Measurements from ENCODE around the gene RNF166.

Gene RNF166

DNA sequence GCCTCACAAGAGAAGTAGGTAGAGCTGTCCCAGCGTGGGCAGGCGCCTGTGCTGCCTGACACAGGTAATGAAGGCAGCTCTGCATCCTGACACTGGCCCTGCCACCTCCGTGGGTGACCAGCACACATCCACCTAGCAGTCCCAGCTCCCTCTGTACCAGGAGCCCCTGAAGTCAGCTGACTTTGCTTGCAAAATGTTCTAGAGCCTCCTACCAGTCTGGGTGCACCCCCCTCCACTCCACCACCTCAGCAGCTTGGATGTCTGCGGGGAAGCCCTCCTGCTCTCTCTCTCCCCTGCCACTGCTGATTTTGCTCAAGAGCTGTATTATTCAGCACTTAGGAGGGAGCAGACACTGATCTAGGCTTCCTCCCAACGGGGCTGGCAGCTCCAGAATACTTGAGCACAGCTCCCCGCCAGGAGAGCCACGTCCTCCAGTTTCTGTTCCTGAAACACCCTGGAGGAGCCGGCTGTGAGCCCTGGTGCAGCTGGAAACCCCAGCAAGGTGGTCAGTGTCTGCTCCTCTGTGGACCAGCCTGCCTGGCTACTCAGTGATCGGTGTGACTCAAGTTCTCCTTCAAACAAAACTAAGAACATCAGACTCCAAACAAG is 1.0 kb downstream of the RNF166 start:
- peak overlapping the region; percentile 89 for H3K4me3 Mint-ChIP-seq
- H3K4me1 Mint-ChIP-seq = peaks cover 52% of the 10 kb centered on the region
- H3K9me3 Mint-ChIP-seq = no peaks in the 10 kb centered on the region
- H3K27me3 Mint-ChIP-seq = no peaks in the 10 kb centered on the region
- H3K36me3 Mint-ChIP-seq = no peaks in the 10 kb centered on the region
- H3K27ac Mint-ChIP-seq = peak overlapping the region; percentile 75

- H3K4me1 Mint-ChIP-seq = peaks cover 56% of the 10 kb centered on the region
- no peaks in the 10 kb centered on the region for H3K27me3 Mint-ChIP-seq
- no peaks in the 10 kb centered on the region for H3K9me3 Mint-ChIP-seq
- H3K27ac Mint-ChIP-seq = peak overlapping the region; percentile 92
- H3K36me3 Mint-ChIP-seq = no peaks in the 10 kb centered on the region
- peak overlapping the region; percentile 89 for H3K4me3 Mint-ChIP-seq
Observed at GRCh38 chr16:88703486-88704309, 2.5 kb downstream of the RNF166 start.

DNA sequence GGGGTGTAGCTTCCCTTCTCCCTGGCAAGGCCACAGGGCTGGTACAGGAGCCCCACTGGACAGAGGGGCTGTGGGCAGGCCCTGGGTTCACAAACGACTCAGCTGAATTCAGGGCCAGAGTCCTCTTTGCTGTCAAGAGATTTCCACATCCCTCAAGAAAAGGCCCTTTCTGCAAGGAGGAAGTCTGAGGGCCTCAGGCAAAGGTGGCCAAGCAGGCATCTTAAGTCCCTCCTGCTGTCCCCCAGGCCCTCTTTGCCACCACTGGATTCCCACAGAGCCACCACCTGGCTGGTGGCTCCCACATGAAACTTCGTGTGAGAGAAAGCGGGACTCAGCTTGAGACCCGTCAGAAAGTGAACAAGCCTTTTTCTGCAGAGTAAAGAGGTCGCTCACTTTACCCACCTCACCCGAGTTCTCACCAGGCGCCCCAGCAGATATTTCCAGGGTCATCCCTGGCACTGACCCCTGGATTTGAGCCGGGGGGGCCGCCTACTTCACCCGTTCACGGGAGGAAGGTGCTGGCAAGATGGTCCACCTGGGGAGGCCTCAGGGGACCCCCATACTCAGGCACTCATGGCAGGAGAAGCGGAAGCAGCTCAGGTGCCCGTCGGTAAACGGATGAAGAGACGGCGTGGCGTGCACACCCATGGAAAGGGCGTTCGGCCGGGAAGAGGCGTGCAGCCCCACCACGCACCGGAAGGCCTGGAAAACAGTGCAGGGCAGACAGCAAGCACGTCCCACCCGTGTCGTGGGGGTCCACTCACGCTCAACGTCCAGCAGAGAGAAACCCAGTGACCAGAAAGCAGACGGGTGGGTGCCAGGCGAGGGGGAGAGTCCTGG is 3.6 kb downstream of the RNF166 start:
- no peaks in the 10 kb centered on the region for H3K27me3 Mint-ChIP-seq
- peak overlapping the region; percentile 89 for H3K4me3 Mint-ChIP-seq
- peak overlapping the region; percentile 92 for H3K27ac Mint-ChIP-seq
- H3K9me3 Mint-ChIP-seq = no peaks in the 10 kb centered on the region
- no peaks in the 10 kb centered on the region for H3K36me3 Mint-ChIP-seq
- H3K4me1 Mint-ChIP-seq = peaks cover 64% of the 10 kb centered on the region

- peaks cover 60% of the 10 kb centered on the region for H3K4me1 Mint-ChIP-seq
- H3K9me3 Mint-ChIP-seq = no peaks in the 10 kb centered on the region
- peak overlapping the region; percentile 95 for H3K27ac Mint-ChIP-seq
- H3K27me3 Mint-ChIP-seq = no peaks in the 10 kb centered on the region
- H3K4me3 Mint-ChIP-seq = peak overlapping the region; percentile 89
- no peaks in the 10 kb centered on the region for H3K36me3 Mint-ChIP-seq
Observed at GRCh38 chr16:88701581-88702370, 4.4 kb downstream of the RNF166 start.

- H3K4me1 Mint-ChIP-seq = peaks cover 60% of the 10 kb centered on the region
- H3K4me3 Mint-ChIP-seq = peak overlapping the region; percentile 89
- no peaks in the 10 kb centered on the region for H3K36me3 Mint-ChIP-seq
- no peaks in the 10 kb centered on the region for H3K27me3 Mint-ChIP-seq
- H3K27ac Mint-ChIP-seq = peak overlapping the region; percentile 95
- H3K9me3 Mint-ChIP-seq = no peaks in the 10 kb centered on the region
Observed at GRCh38 chr16:88700636-88701482, 5.3 kb downstream of the RNF166 start.

- peak overlapping the region; percentile 89 for H3K4me3 Mint-ChIP-seq
- no peaks in the 10 kb centered on the region for H3K9me3 Mint-ChIP-seq
- peaks cover 58% of the 10 kb centered on the region for H3K4me1 Mint-ChIP-seq
- no peaks in the 10 kb centered on the region for H3K36me3 Mint-ChIP-seq
- H3K27me3 Mint-ChIP-seq = no peaks in the 10 kb centered on the region
- peak overlapping the region; percentile 95 for H3K27ac Mint-ChIP-seq
Observed at GRCh38 chr16:88700322-88700635, 5.9 kb downstream of the RNF166 start.

- H3K4me1 Mint-ChIP-seq = peaks cover 51% of the 10 kb centered on the region
- no peaks in the 10 kb centered on the region for H3K9me3 Mint-ChIP-seq
- H3K27ac Mint-ChIP-seq = no peak overlapping the region
- H3K4me3 Mint-ChIP-seq = no peak overlapping the region
- H3K36me3 Mint-ChIP-seq = no peaks in the 10 kb centered on the region
- no peaks in the 10 kb centered on the region for H3K27me3 Mint-ChIP-seq
Observed at GRCh38 chr16:88699180-88699579, 7.0 kb downstream of the RNF166 start.

DNA sequence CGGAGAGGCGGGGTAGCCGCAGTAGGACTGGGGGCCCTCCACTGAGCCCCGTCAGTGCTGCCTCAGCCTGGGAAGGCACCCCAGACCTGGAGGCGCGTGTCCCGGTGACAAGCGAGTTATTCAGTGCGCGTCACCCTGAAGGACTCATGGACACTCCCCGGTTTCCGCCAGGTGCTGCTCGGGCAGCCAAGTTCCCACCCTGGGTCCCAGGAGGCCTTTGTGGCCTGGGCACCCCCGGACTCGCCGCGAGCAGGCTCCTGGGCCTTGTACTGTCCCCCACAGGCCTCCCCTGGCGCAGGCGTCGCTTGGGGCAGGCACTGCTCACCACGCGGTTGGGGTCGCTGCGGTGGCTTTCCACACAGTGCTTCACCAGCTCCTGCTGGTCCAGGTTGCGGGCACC is 7.6 kb downstream of the RNF166 start:
- H3K4me1 Mint-ChIP-seq = peaks cover 48% of the 10 kb centered on the region
- H3K9me3 Mint-ChIP-seq = no peaks in the 10 kb centered on the region
- H3K27ac Mint-ChIP-seq = no peak overlapping the region
- no peak overlapping the region for H3K4me3 Mint-ChIP-seq
- no peaks in the 10 kb centered on the region for H3K27me3 Mint-ChIP-seq
- no peaks in the 10 kb centered on the region for H3K36me3 Mint-ChIP-seq

DNA sequence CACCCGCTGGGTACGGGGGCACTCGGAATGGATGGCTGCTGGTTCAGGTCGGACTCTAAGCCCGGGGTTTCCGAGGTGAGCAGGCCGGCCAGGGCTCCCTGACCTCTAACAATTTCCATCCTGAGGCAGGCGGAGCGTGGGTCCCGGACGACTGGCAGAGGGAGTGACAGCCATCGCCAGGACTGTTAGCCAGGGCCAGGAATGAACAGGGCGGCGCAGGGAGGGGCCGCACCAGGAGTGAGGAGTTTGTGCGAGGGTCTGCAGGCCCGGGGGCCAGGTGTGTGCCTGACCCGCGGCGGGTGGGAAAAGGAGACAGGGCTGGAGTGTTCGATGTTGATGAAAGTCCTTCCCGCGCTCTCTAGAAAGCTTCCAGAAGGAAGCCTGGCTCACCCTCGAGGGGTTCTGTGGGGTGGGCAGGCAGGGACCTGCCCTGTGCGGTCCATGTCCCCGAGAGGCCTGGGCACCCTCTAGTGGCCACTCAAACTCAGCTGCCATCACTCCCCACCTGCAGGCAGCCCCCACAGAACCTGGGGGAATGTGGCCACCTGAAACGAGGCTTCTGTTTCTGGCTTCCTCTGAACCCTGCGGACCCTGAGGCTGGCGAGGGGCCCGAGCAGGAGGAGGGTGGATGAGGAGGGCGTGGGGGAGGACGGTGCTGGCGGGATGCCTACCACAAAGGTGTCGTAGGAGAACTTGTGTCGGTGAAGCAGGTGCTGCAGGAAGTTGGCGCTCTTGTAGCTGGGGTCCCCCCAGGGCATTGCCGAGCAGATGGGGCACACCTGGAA is 8.2 kb downstream of the RNF166 start:
- Mint-ChIP-seq H3K9me3 (no peaks in the 10 kb centered on the region), H3K4me1 (peaks cover 45% of the 10 kb centered on the region), H3K36me3 (no peaks in the 10 kb centered on the region), H3K4me3 (no peak overlapping the region), H3K27me3 (no peaks in the 10 kb centered on the region), H3K27ac (peak overlapping the region; percentile 77)

DNA sequence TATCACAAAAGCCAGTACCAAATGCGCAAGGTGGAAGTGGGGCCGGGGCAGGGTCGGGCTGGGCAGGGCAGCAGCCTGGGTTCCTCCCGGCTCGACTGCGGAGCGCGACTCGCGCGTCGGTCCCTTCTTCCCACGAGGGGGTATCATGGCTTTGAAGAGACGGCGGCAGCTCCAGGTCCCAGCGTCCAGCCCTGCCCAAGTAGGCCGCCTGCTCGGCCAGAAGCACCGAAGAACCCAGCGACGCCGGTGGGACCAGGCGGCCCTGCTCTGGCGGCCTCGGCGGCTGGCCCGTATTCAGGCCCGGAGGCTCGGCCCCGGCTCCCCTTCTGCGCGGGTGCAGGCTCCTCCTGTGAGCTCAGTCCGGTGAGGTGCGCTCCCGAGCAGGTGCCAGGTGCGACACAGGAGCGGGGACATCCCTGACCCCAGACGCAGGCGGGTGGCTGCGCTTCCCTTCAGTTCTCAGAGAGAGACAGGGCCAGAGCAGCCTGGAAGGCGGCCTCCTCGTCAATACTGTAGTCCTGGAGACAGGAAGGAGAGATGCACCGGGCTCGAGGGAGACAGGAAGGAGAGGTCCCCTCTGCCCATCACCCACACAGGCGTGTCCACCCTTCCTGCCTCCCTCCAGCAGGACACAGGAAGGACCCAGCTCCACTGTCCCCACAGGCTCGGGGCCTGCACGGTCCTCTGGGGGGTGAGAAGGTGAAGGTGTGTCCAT is 8.9 kb downstream of the RNF166 start:
- Mint-ChIP-seq H3K36me3 (no peaks in the 10 kb centered on the region), H3K9me3 (no peaks in the 10 kb centered on the region), H3K27me3 (no peaks in the 10 kb centered on the region), H3K4me3 (no peak overlapping the region), H3K27ac (peak overlapping the region; percentile 77), H3K4me1 (peaks cover 45% of the 10 kb centered on the region)

DNA sequence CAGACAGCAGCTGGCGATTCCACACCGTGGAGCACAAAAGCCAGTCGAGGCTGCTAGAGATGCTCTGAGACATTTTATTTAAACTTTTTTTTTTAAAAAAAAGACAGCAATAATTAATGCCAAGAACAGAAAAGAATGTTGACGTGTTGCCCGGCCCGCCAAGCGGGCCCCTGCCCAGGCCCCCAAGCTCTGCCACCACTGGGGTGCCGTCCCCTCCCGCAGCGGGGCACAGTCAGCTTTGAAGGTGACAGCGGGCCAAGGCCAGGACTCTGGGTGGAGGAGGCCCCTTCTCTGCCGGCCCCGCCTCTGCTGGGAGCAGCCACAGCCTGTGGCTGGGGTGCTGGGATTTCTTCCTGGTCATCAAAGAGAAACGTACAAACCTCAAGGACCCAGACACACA is 9.8 kb downstream of the RNF166 start:
- Mint-ChIP-seq H3K4me3 (no peak overlapping the region), H3K27me3 (no peaks in the 10 kb centered on the region), H3K9me3 (no peaks in the 10 kb centered on the region), H3K36me3 (no peaks in the 10 kb centered on the region), H3K27ac (no peak overlapping the region), H3K4me1 (peaks cover 44% of the 10 kb centered on the region)

- H3K9me3 Mint-ChIP-seq = no peaks in the 10 kb centered on the region
- H3K27me3 Mint-ChIP-seq = no peaks in the 10 kb centered on the region
- H3K4me3 Mint-ChIP-seq = no peak overlapping the region
- H3K4me1 Mint-ChIP-seq = peaks cover 45% of the 10 kb centered on the region
- no peak overlapping the region for H3K27ac Mint-ChIP-seq
- no peaks in the 10 kb centered on the region for H3K36me3 Mint-ChIP-seq
Observed at GRCh38 chr16:88695753-88696152, 10.5 kb downstream of the RNF166 start.

- no peaks in the 10 kb centered on the region for H3K36me3 Mint-ChIP-seq
- H3K27me3 Mint-ChIP-seq = no peaks in the 10 kb centered on the region
- H3K4me1 Mint-ChIP-seq = peaks cover 49% of the 10 kb centered on the region
- no peak overlapping the region for H3K4me3 Mint-ChIP-seq
- no peaks in the 10 kb centered on the region for H3K9me3 Mint-ChIP-seq
- no peak overlapping the region for H3K27ac Mint-ChIP-seq
Observed at GRCh38 chr16:88695218-88695617, 11.0 kb downstream of the RNF166 start.

All from activated naive CD4-positive, alpha-beta T cell treated with anti-CD3 and anti-CD28 coated beads, Interleukin-2, amount 50 U/mL, for 24 hours (primary cell).